HEK293 (cell line): ENCODE data around the gene PIP4K2A.
A peak's percentile ranks its signal among the peaks of the same experiment; 100 is the strongest.

Experiments
- CTCF ChIA-PET: fragments of 350-600 bp; formaldehyde crosslinking; extraction: SDS; loops from one replicate; lab custom pipeline; 2021; ENCODE audit warnings: antibody characterized with exemption; lab: Yijun Ruan, JAX
- POLR2A ChIA-PET: fragments of 300-600 bp; formaldehyde crosslinking; extraction: SDS; loops from one replicate; lab custom pipeline; 2020; ENCODE audit warnings: antibody characterized with exemption, inconsistent platforms; lab: Yijun Ruan, JAX
- H3K27ac ChIP-seq: fragments of 200-500 bp; sonication (Bioruptor generic); 2 replicates; pipeline ENCODE4 v1.5.1; 2014; ENCODE audit warnings: low read depth, low read length, control low read depth, inconsistent platforms; ENCODE audit errors: extremely low read depth
- H3K36me3 ChIP-seq, 2 experiments: fragments of 200-500 bp in 1 of 2; sonication (Bioruptor generic) in 1 of 2; 1 replicate in 1 of 2; 2 replicates in 1 of 2; pipeline ENCODE4 v1.5.1; 2014 to 2017; ENCODE audit warnings: inconsistent platforms in 2 of 2, low read length in 2 of 2; ENCODE audit not compliant: control insufficient read depth in 2 of 2, insufficient read depth in 1 of 2
- H3K4me1 ChIP-seq: fragments of 200-500 bp; sonication (Bioruptor generic); 2 replicates; pipeline ENCODE4 v1.5.1; 2014; ENCODE audit warnings: mild to moderate bottlenecking, low read length, inconsistent platforms; ENCODE audit not compliant: control insufficient read depth, insufficient read depth
- H3K4me3 ChIP-seq: 2 replicates; pipeline ENCODE4 v1.5.1; 2011; ENCODE audit warnings: low read depth, mild to moderate bottlenecking, control low read depth, low read length, moderate library complexity
- H3K9me3 ChIP-seq: fragments of 200-500 bp; sonication (Bioruptor generic); 2 replicates; pipeline ENCODE4 v1.5.1; 2014; ENCODE audit warnings: low read depth, low read length, inconsistent platforms; ENCODE audit not compliant: control insufficient read depth, insufficient read depth
- BCL11B ChIP-seq: fragments of 450-650 bp; formaldehyde crosslinking; IDR thresholded peaks from 2 replicates; pipeline ENCODE4 v1.5.1; 2016; ENCODE audit warnings: low read depth, missing biosample characterization, missing genetic modification characterization
- EGR2 ChIP-seq: fragments of 450-650 bp; formaldehyde crosslinking; IDR thresholded peaks from 2 replicates; pipeline ENCODE4 v1.5.1; 2016; ENCODE audit warnings: low read depth, missing biosample characterization, missing genetic modification characterization
- INSM2 ChIP-seq: fragments of 450-650 bp; formaldehyde crosslinking; IDR thresholded peaks from 2 replicates; pipeline ENCODE4 v1.5.1; 2016; ENCODE audit warnings: missing biosample characterization, missing genetic modification characterization
- SCRT1 ChIP-seq: fragments of 450-650 bp; formaldehyde crosslinking; IDR thresholded peaks from 2 replicates; pipeline ENCODE4 v1.5.1; 2016; ENCODE audit warnings: missing biosample characterization, missing genetic modification characterization, borderline replicate concordance
- SCRT2 ChIP-seq: fragments of 450-650 bp; formaldehyde crosslinking; IDR thresholded peaks from 2 replicates; pipeline ENCODE4 v1.5.1; 2016; ENCODE audit warnings: missing biosample characterization, missing genetic modification characterization
- YY1 ChIP-seq: fragments of 450-650 bp; formaldehyde crosslinking; IDR thresholded peaks from 2 replicates; pipeline ENCODE4 v1.5.1; 2018; ENCODE audit warnings: missing biosample characterization, missing genetic modification characterization
- ZBTB48 ChIP-seq: fragments of 450-650 bp; formaldehyde crosslinking; IDR thresholded peaks from 2 replicates; pipeline ENCODE4 v1.5.1; 2016; ENCODE audit warnings: missing biosample characterization, missing genetic modification characterization
- ZFP41 ChIP-seq: fragments of 450-650 bp; formaldehyde crosslinking; IDR thresholded peaks from 2 replicates; pipeline ENCODE4 v1.5.1; 2016; ENCODE audit warnings: missing biosample characterization, missing genetic modification characterization, borderline replicate concordance
- ZNF10 ChIP-seq: fragments of 450-650 bp; formaldehyde crosslinking; IDR thresholded peaks from 2 replicates; pipeline ENCODE4 v1.5.1; 2017; ENCODE audit warnings: missing biosample characterization, missing genetic modification characterization
- ZNF114 ChIP-seq: fragments of 450-650 bp; formaldehyde crosslinking; IDR thresholded peaks from 2 replicates; pipeline ENCODE4 v1.5.0; 2017; ENCODE audit warnings: missing biosample characterization, missing genetic modification characterization
- ZNF174 ChIP-seq: fragments of 450-650 bp; formaldehyde crosslinking; IDR thresholded peaks from 2 replicates; pipeline ENCODE4 v1.5.0; 2017; ENCODE audit warnings: missing biosample characterization, mild to moderate bottlenecking, missing genetic modification characterization
- ZNF24 ChIP-seq: fragments of 450-650 bp; formaldehyde crosslinking; IDR thresholded peaks from 2 replicates; pipeline ENCODE4 v1.5.1; 2016; ENCODE audit warnings: missing biosample characterization, missing genetic modification characterization
- ZNF280C ChIP-seq: fragments of 450-650 bp; formaldehyde crosslinking; IDR thresholded peaks from 2 replicates; pipeline ENCODE4 v1.5.1; 2016; ENCODE audit warnings: missing biosample characterization, missing genetic modification characterization
- ZNF362 ChIP-seq: fragments of 450-650 bp; formaldehyde crosslinking; IDR thresholded peaks from 2 replicates; pipeline ENCODE4 v1.5.1; 2016; ENCODE audit warnings: missing biosample characterization, missing genetic modification characterization
- ZNF488 ChIP-seq: fragments of 450-650 bp; formaldehyde crosslinking; IDR thresholded peaks from 2 replicates; pipeline ENCODE4 v1.5.1; 2016; ENCODE audit warnings: missing biosample characterization, missing genetic modification characterization
- ZNF785 ChIP-seq: fragments of 450-650 bp; formaldehyde crosslinking; IDR thresholded peaks from 2 replicates; pipeline ENCODE4 v1.5.1; 2016; ENCODE audit warnings: missing biosample characterization, missing genetic modification characterization

Gene PIP4K2A

GRCh38 chr10:22583683-22584082 lies 130.7 kb downstream of the PIP4K2A start:
- Histone ChIP-seq H3K36me3 (peaks cover 0 to 17% of the 10 kb centered on the region in 2 experiments), H3K27ac (no peak overlapping the region), H3K4me3 (no peak overlapping the region), H3K4me1 (no peaks in the 10 kb centered on the region), H3K9me3 (no peaks in the 10 kb centered on the region)
- no peak for TF ChIP-seq EGR2 (tag by site-specific recombination)
- no peak for TF ChIP-seq ZNF24 (tag by site-specific recombination)
- TF ChIP-seq ZNF488 = no peak
- TF ChIP-seq ZNF174 = no peak
- TF ChIP-seq ZFP41 (tag by site-specific recombination) = no peak
- no peak for TF ChIP-seq ZNF280C (tag by site-specific recombination)
- TF ChIP-seq ZNF114 (tag by site-specific recombination) = no peak
- no peak for TF ChIP-seq YY1 (tag by site-specific recombination)
- TF ChIP-seq ZBTB48 (tag by site-specific recombination) = no peak
- no peak for TF ChIP-seq BCL11B (tag by site-specific recombination)
- no peak for TF ChIP-seq SCRT1 (tag by site-specific recombination)
- no peak for TF ChIP-seq ZNF10 (tag by site-specific recombination)
- CTCF ChIA-PET = interaction anchor here (1.0 to 2.4 kb wide), 2 partner anchors 9 to 129 kb away, joined by 5 to 16 read pairs; no protein-coding TSS in a partner anchor
- POLR2A ChIA-PET = no interaction called here

GRCh38 chr10:22581461-22581860 lies 132.9 kb downstream of the PIP4K2A start:
- TF ChIP-seq ZNF785 (no peak), ZNF362 (peak; percentile 55; the same call in 1 of the 2 replicates)
- H3K27ac ChIP-seq = no peak overlapping the region
- H3K4me1 ChIP-seq = no peaks in the 10 kb centered on the region
- no peaks in the 10 kb centered on the region for H3K9me3 ChIP-seq
- no peak overlapping the region for H3K4me3 ChIP-seq
- POLR2A ChIA-PET = no interaction called here
- CTCF ChIA-PET = no interaction called here
- peaks cover 0 to 8% of the 10 kb centered on the region in 2 experiments; a peak in 2 of 3 replicates for H3K36me3 ChIP-seq

- POLR2A ChIA-PET = no interaction called here
- TF ChIP-seq SCRT2 (tag by site-specific recombination) (peak; percentile 41; the same call in 1 of the 2 replicates), INSM2 (no peak)
- H3K27ac ChIP-seq = no peak overlapping the region
- H3K36me3 ChIP-seq = peaks cover 0 to 8% of the 10 kb centered on the region in 2 experiments; a peak in 2 of 3 replicates
- H3K4me3 ChIP-seq = no peak overlapping the region
- no peaks in the 10 kb centered on the region for H3K4me1 ChIP-seq
- no peaks in the 10 kb centered on the region for H3K9me3 ChIP-seq
- CTCF ChIA-PET = no interaction called here
These were observed 133.7 kb downstream of the PIP4K2A start for GRCh38 chr10:22580711-22581110.
